Activated naive CD8-positive, alpha-beta T cell treated with anti-CD3 and anti-CD28 coated beads for 36 hours (primary cell): Measurements from ENCODE around the gene CPAMD8. TPM values are rescaled to one million over a fixed set of nuclear protein-coding genes. Genes with fewer than 3 reads are reported as not detected.

Experiments used
- DNase-seq: peaks from one replicate; pipeline ENCODE4 v3.0.0; 2021
- H3K27ac Mint-ChIP-seq: one replicate; pipeline ENCODE4 v1.8.0; 2022; ENCODE audit warnings: mild to moderate bottlenecking, moderate library complexity, mixed read lengths
- H3K27me3 Mint-ChIP-seq: one replicate; pipeline ENCODE4 v1.8.0; 2022; ENCODE audit warnings: mild to moderate bottlenecking, mixed read lengths
- H3K36me3 Mint-ChIP-seq: one replicate; pipeline ENCODE4 v1.8.0; 2021; ENCODE audit warnings: mild to moderate bottlenecking, mixed read lengths
- H3K4me1 Mint-ChIP-seq: one replicate; pipeline ENCODE4 v1.8.0; 2021; ENCODE audit warnings: mixed read lengths
- H3K4me3 Mint-ChIP-seq: one replicate; pipeline ENCODE4 v1.8.0; 2022; ENCODE audit warnings: mild to moderate bottlenecking, moderate library complexity, mixed read lengths
- H3K9me3 Mint-ChIP-seq: one replicate; pipeline ENCODE4 v1.8.0; 2022; ENCODE audit warnings: mixed read lengths
- total RNA-seq, 2 experiments: library from RNA; stranded (reverse); gene quantifications; one replicate each; pipeline ENCODE4 v1.2.3, GENCODE V29; 2021

Gene CPAMD8
- total RNA-seq, 2 experiments from 2014 or later: 0.41 to 0.42 TPM

GRCh38 chr19:16912780-16913179, 113.8 kb downstream of the CPAMD8 start:
- H3K4me1 Mint-ChIP-seq: no peaks in the 10 kb centered on the region
- peaks cover 4% of the 10 kb centered on the region for H3K27me3 Mint-ChIP-seq
- no peak overlapping the region for H3K4me3 Mint-ChIP-seq
- no peak for DNase-seq
- peaks cover 22% of the 10 kb centered on the region for H3K9me3 Mint-ChIP-seq
- no peak overlapping the region for H3K27ac Mint-ChIP-seq
- peaks cover 11% of the 10 kb centered on the region for H3K36me3 Mint-ChIP-seq

- Mint-ChIP-seq H3K9me3 (peaks cover 22% of the 10 kb centered on the region), H3K36me3 (peaks cover 11% of the 10 kb centered on the region), H3K4me1 (no peaks in the 10 kb centered on the region), H3K27ac (no peak overlapping the region), H3K27me3 (no peaks in the 10 kb centered on the region), H3K4me3 (no peak overlapping the region)
- DNase-seq: no peak
These were observed 115.6 kb downstream of the CPAMD8 start for GRCh38 chr19:16911046-16911445.

GRCh38 chr19:16908759-16909158, 117.9 kb downstream of the CPAMD8 start:
- Mint-ChIP-seq H3K27ac (no peak overlapping the region), H3K4me1 (no peaks in the 10 kb centered on the region), H3K27me3 (no peaks in the 10 kb centered on the region), H3K36me3 (peaks cover 11% of the 10 kb centered on the region), H3K9me3 (peaks cover 16% of the 10 kb centered on the region), H3K4me3 (no peak overlapping the region)
- no peak for DNase-seq

- Mint-ChIP-seq H3K4me3 (no peak overlapping the region), H3K4me1 (peaks cover 4% of the 10 kb centered on the region)
These were observed 122.0 kb downstream of the CPAMD8 start for GRCh38 chr19:16904599-16904998.

GRCh38 chr19:16903347-16903746, 123.3 kb downstream of the CPAMD8 start:
- no peaks in the 10 kb centered on the region for H3K9me3 Mint-ChIP-seq
- H3K27me3 Mint-ChIP-seq: peaks cover 11% of the 10 kb centered on the region
- DNase-seq: no peak
- no peak overlapping the region for H3K27ac Mint-ChIP-seq
- peaks cover 9% of the 10 kb centered on the region for H3K4me1 Mint-ChIP-seq
- H3K4me3 Mint-ChIP-seq: no peak overlapping the region
- no peaks in the 10 kb centered on the region for H3K36me3 Mint-ChIP-seq

More at GRCh38 chr19:16904599-16904998, 122.0 kb downstream of the CPAMD8 start:
- H3K27ac Mint-ChIP-seq: no peak overlapping the region
- peaks cover 5% of the 10 kb centered on the region for H3K27me3 Mint-ChIP-seq
- no peaks in the 10 kb centered on the region for H3K9me3 Mint-ChIP-seq
- DNase-seq: no peak
- no peaks in the 10 kb centered on the region for H3K36me3 Mint-ChIP-seq

GRCh38 chr19:16902545-16902944, 124.1 kb downstream of the CPAMD8 start:
- Mint-ChIP-seq H3K27me3 (peaks cover 15% of the 10 kb centered on the region), H3K4me3 (no peak overlapping the region), H3K36me3 (no peaks in the 10 kb centered on the region), H3K4me1 (peaks cover 10% of the 10 kb centered on the region), H3K9me3 (no peaks in the 10 kb centered on the region), H3K27ac (no peak overlapping the region)
- DNase-seq: no peak

GRCh38 chr19:16901491-16902175, 125.0 kb downstream of the CPAMD8 start:
- no peak for DNase-seq
- H3K27ac Mint-ChIP-seq: no peak overlapping the region
- no peaks in the 10 kb centered on the region for H3K9me3 Mint-ChIP-seq
- peaks cover 22% of the 10 kb centered on the region for H3K27me3 Mint-ChIP-seq
- no peaks in the 10 kb centered on the region for H3K36me3 Mint-ChIP-seq
- H3K4me3 Mint-ChIP-seq: no peak overlapping the region
- H3K4me1 Mint-ChIP-seq: peaks cover 12% of the 10 kb centered on the region

GRCh38 chr19:16899566-16900075, 127.0 kb downstream of the CPAMD8 start:
- no peak overlapping the region for H3K4me3 Mint-ChIP-seq
- peak; percentile 35 for DNase-seq
- H3K36me3 Mint-ChIP-seq: peaks cover 2% of the 10 kb centered on the region
- no peak overlapping the region for H3K27ac Mint-ChIP-seq
- H3K27me3 Mint-ChIP-seq: peaks cover 35% of the 10 kb centered on the region
- H3K9me3 Mint-ChIP-seq: no peaks in the 10 kb centered on the region
- H3K4me1 Mint-ChIP-seq: peaks cover 13% of the 10 kb centered on the region

- Mint-ChIP-seq H3K36me3 (peaks cover 2% of the 10 kb centered on the region), H3K4me1 (peaks cover 16% of the 10 kb centered on the region), H3K4me3 (peak overlapping the region; percentile 12), H3K27me3 (peaks cover 47% of the 10 kb centered on the region), H3K9me3 (no peaks in the 10 kb centered on the region), H3K27ac (peak overlapping the region; percentile 31)
- no peak for DNase-seq
These were observed 128.1 kb downstream of the CPAMD8 start for GRCh38 chr19:16898361-16899015.

GRCh38 chr19:16897856-16898161, 128.8 kb downstream of the CPAMD8 start:
- H3K27me3 Mint-ChIP-seq: peaks cover 52% of the 10 kb centered on the region
- peak; percentile 30 for DNase-seq
- H3K36me3 Mint-ChIP-seq: peaks cover 2% of the 10 kb centered on the region
- no peaks in the 10 kb centered on the region for H3K9me3 Mint-ChIP-seq
- H3K27ac Mint-ChIP-seq: no peak overlapping the region
- H3K4me3 Mint-ChIP-seq: no peak overlapping the region
- peaks cover 18% of the 10 kb centered on the region for H3K4me1 Mint-ChIP-seq

GRCh38 chr19:16897029-16897855, 129.4 kb downstream of the CPAMD8 start:
- Mint-ChIP-seq H3K27me3 (peaks cover 58% of the 10 kb centered on the region), H3K4me3 (peak overlapping the region; percentile 48), H3K4me1 (peaks cover 18% of the 10 kb centered on the region), H3K27ac (no peak overlapping the region), H3K9me3 (no peaks in the 10 kb centered on the region), H3K36me3 (peaks cover 2% of the 10 kb centered on the region)
- DNase-seq: peak; percentile 62

GRCh38 chr19:16896146-16897028, 130.2 kb downstream of the CPAMD8 start:
- Mint-ChIP-seq H3K9me3 (no peaks in the 10 kb centered on the region), H3K4me3 (peak overlapping the region; percentile 51), H3K36me3 (peaks cover 2% of the 10 kb centered on the region), H3K4me1 (peaks cover 18% of the 10 kb centered on the region), H3K27ac (no peak overlapping the region), H3K27me3 (peaks cover 62% of the 10 kb centered on the region)
- no peak for DNase-seq

- peaks cover 68% of the 10 kb centered on the region for H3K27me3 Mint-ChIP-seq
- DNase-seq: no peak
- H3K4me3 Mint-ChIP-seq: no peak overlapping the region
- H3K36me3 Mint-ChIP-seq: peaks cover 2% of the 10 kb centered on the region
- H3K9me3 Mint-ChIP-seq: no peaks in the 10 kb centered on the region
- H3K27ac Mint-ChIP-seq: no peak overlapping the region
- H3K4me1 Mint-ChIP-seq: peaks cover 18% of the 10 kb centered on the region
These were observed 131.0 kb downstream of the CPAMD8 start for GRCh38 chr19:16895467-16896145.

GRCh38 chr19:16894080-16894479, 132.5 kb downstream of the CPAMD8 start:
- no peak overlapping the region for H3K4me3 Mint-ChIP-seq
- peaks cover 71% of the 10 kb centered on the region for H3K27me3 Mint-ChIP-seq
- no peak for DNase-seq
- H3K36me3 Mint-ChIP-seq: peaks cover 2% of the 10 kb centered on the region
- H3K9me3 Mint-ChIP-seq: no peaks in the 10 kb centered on the region
- H3K27ac Mint-ChIP-seq: no peak overlapping the region
- H3K4me1 Mint-ChIP-seq: peaks cover 14% of the 10 kb centered on the region
